GM19043 (cell line): Measurements from ENCODE around the gene PARD3B.

Experiments used
- ATAC-seq: cut with Tn5 transposase; IDR thresholded peaks from one replicate; pipeline ENCODE4 v1.9.1; 2021; ENCODE audit warnings: low read depth; ENCODE audit not compliant: unreplicated experiment

Gene PARD3B

GRCh38 chr2:204808494-204808893, 263.2 kb downstream of the PARD3B start:
- no peak for ATAC-seq

- ATAC-seq = no peak
These were observed 279.6 kb downstream of the PARD3B start for GRCh38 chr2:204824751-204825453.

- no peak for ATAC-seq
These were observed 280.4 kb downstream of the PARD3B start for GRCh38 chr2:204825681-204826080.

GRCh38 chr2:204827701-204828590, 282.7 kb downstream of the PARD3B start:
- ATAC-seq = no peak

- ATAC-seq = no peak
These were observed 289.6 kb downstream of the PARD3B start for GRCh38 chr2:204834716-204835384.

GRCh38 chr2:204835786-204836185, 290.5 kb downstream of the PARD3B start:
- no peak for ATAC-seq

- ATAC-seq = no peak
These were observed 295.2 kb downstream of the PARD3B start for GRCh38 chr2:204840504-204840903.

- no peak for ATAC-seq
These were observed 296.8 kb downstream of the PARD3B start for GRCh38 chr2:204842068-204842467.

GRCh38 chr2:204842661-204843485, 297.6 kb downstream of the PARD3B start:
- no peak for ATAC-seq

- no peak for ATAC-seq
These were observed 301.2 kb downstream of the PARD3B start for GRCh38 chr2:204846471-204846870.

GRCh38 chr2:204849892-204850291, 304.6 kb downstream of the PARD3B start:
- no peak for ATAC-seq

GRCh38 chr2:204850581-204850980, 305.3 kb downstream of the PARD3B start:
- no peak for ATAC-seq

- no peak for ATAC-seq
These were observed 308.6 kb downstream of the PARD3B start for GRCh38 chr2:204853905-204854304.

- ATAC-seq = no peak
These were observed 315.0 kb downstream of the PARD3B start for GRCh38 chr2:204860274-204860673.

GRCh38 chr2:204862809-204863208, 317.5 kb downstream of the PARD3B start:
- no peak for ATAC-seq

GRCh38 chr2:204863336-204863735, 318.1 kb downstream of the PARD3B start:
- no peak for ATAC-seq

GRCh38 chr2:204869132-204869823, 324.0 kb downstream of the PARD3B start:
- ATAC-seq = no peak

- ATAC-seq = no peak
These were observed 324.8 kb downstream of the PARD3B start for GRCh38 chr2:204870053-204870452.

- ATAC-seq = no peak
These were observed 326.1 kb downstream of the PARD3B start for GRCh38 chr2:204871231-204871953.
